GM12878 (cell line): ENCODE results near the gene DNAJA1. TPM values are rescaled to one million over a fixed set of nuclear protein-coding genes. Genes with fewer than 3 reads are reported as not detected.

Experiments
- ATAC-seq: fragments of 200-7000 bp; cut with Tn5 transposase; 3 replicates; pipeline ENCODE4 v1.9.1; 2020; ENCODE audit warnings: mild to moderate bottlenecking, moderate library complexity
- BruUV-seq: library from RNA; stranded (reverse); fragments of 400-500 nt; replicated peaks from 2 replicates; lab custom pipeline; 2021; lab: Mats Ljungman, UMichigan
- CTCF ChIA-PET: fragments of 300-600 bp; sonication (Branson Sonifier 250); formaldehyde crosslinking; extraction: SDS; loops from one replicate; lab custom pipeline; 2021; ENCODE audit warnings: inconsistent platforms; lab: Yijun Ruan, JAX
- POLR2A ChIA-PET: fragments of 350-600 bp; formaldehyde crosslinking; extraction: SDS; loops from one replicate; lab custom pipeline; 2021; ENCODE audit warnings: inconsistent platforms; lab: Charles Lee
- RAD21 ChIA-PET: fragments of 300-600 bp; sonication (Branson Sonifier 250); formaldehyde crosslinking; loops from one replicate; lab custom pipeline; 2023; ENCODE audit warnings: antibody characterized with exemption; ENCODE audit not compliant: unreplicated experiment; lab: Charles Lee
- SMC1A ChIA-PET: fragments of 300-600 bp; sonication (Branson Sonifier 250); formaldehyde crosslinking; loops from one replicate; lab custom pipeline; 2023; ENCODE audit not compliant: unreplicated experiment, uncharacterized antibody; lab: Charles Lee
- DNase-seq: peaks from one replicate; pipeline ENCODE4 v3.0.0-alpha.2; 2011; ENCODE audit warnings: low read depth, low spot score
- FAIRE-seq: peaks from 3 replicates; lab custom pipeline; 2011; peaks lifted over from hg19 to GRCh38; lab: Jason Lieb, UNC
- H2AFZ ChIP-seq: 2 replicates; pipeline ENCODE4 v1.6.0; 2011; ENCODE audit warnings: low read depth, low read length, control low read depth; ENCODE audit not compliant: control insufficient read depth
- H3K27ac ChIP-seq: 2 replicates; pipeline ENCODE4 v1.5.1; 2011; ENCODE audit warnings: control low read depth; ENCODE audit not compliant: control insufficient read depth, insufficient read depth
- H3K27me3 ChIP-seq, 2 experiments: replicated peaks in 1 of 2; 2 replicates each; pipeline versions ENCODE4 v1.6.0 to v1.6.1; 2011; ENCODE audit warnings: low read length in 1 of 2; ENCODE audit not compliant: control insufficient read depth in 2 of 2, insufficient read depth in 2 of 2
- H3K36me3 ChIP-seq, 2 experiments: 2 replicates each; pipeline ENCODE4 v1.5.1; 2011; ENCODE audit warnings: low read length in 1 of 2; ENCODE audit not compliant: control insufficient read depth in 2 of 2, insufficient read depth in 2 of 2
- H3K4me1 ChIP-seq: 2 replicates; pipeline ENCODE4 v1.6.1; 2011; ENCODE audit warnings: mild to moderate bottlenecking, low read length, moderate library complexity, mixed read lengths; ENCODE audit not compliant: control insufficient read depth, insufficient read depth
- H3K4me2 ChIP-seq: 2 replicates; pipeline ENCODE4 v1.6.0; 2011; ENCODE audit warnings: control low read depth; ENCODE audit not compliant: control insufficient read depth, insufficient read depth
- H3K4me3 ChIP-seq: fragments of 200-600 bp; sonication (generic); 2 replicates; pipeline ENCODE4 v1.5.1; 2016
- H3K79me2 ChIP-seq: 2 replicates; pipeline ENCODE4 v1.6.0; 2011; ENCODE audit warnings: low read length; ENCODE audit not compliant: control insufficient read depth, insufficient read depth
- H3K9ac ChIP-seq: 2 replicates; pipeline ENCODE4 v1.8.0; 2011; ENCODE audit warnings: low read length, control low read depth, mixed read lengths; ENCODE audit not compliant: control insufficient read depth, insufficient read depth
- H3K9me3 ChIP-seq: replicated peaks from 3 replicates; pipeline ENCODE4 v1.5.1; 2011; ENCODE audit warnings: mild to moderate bottlenecking, low read length; ENCODE audit not compliant: control insufficient read depth, insufficient read depth
- H4K20me1 ChIP-seq: 2 replicates; pipeline ENCODE4 v1.6.0; 2011; ENCODE audit not compliant: control insufficient read depth, insufficient read depth
- BCL11A ChIP-seq: IDR thresholded peaks from 2 replicates; pipeline ENCODE4 v1.6.1; 2011; ENCODE audit warnings: low read depth, low read length
- MXI1 ChIP-seq: fragments of 150-350 bp; IDR thresholded peaks from 2 replicates; pipeline ENCODE4 v1.6.1; 2011; ENCODE audit warnings: low read depth, mild to moderate bottlenecking, inconsistent platforms, low read length, improper control_type of control experiment
- PAX8 ChIP-seq: fragments of 450-650 bp; IDR thresholded peaks from 2 replicates; pipeline ENCODE4 v1.6.1; 2017; ENCODE audit warnings: mild to moderate bottlenecking, moderate library complexity
- REST ChIP-seq: IDR thresholded peaks from 2 replicates; pipeline ENCODE4 v1.6.1; 2012; ENCODE audit warnings: mild to moderate bottlenecking, low read depth, low read length
- WGBS: methylation state at CpG from one replicate; pipeline ENCODE4 v1.1.6; 2016; ENCODE audit warnings: low lambda C conversion rate; ENCODE audit not compliant: insufficient replicate concordance, insufficient coverage; ENCODE audit errors: missing lambda C conversion rate; 5-methylcytosine and 5-hydroxymethylcytosine counted together
- in situ Hi-C: fragments of 300-500 bp; cut with MboI; formaldehyde crosslinking; loops from 9 replicates; pipeline ENCODE4 v1.14.3; 2018; ENCODE audit warnings: mixed read lengths
- intact Hi-C: fragments of 100-400 bp; cut with micrococcal nuclease; formaldehyde crosslinking; loops from one replicate; pipeline ENCODE4 v1.14.2; 2022; ENCODE audit not compliant: unreplicated experiment
- polyA plus RNA-seq, 11 experiments: library from polyadenylated mRNA; depleted of rRNA in 4 of 11; unstranded in 6 of 11; stranded (reverse) in 5 of 11; fragments of >200 nt; fragmentation: Nextera tagmentation in 4 of 11; fragmentation: Illumina TruSeq in 1 of 11; extraction: Ambion mirVana in 4 of 11; extraction: Trizol in 1 of 11; gene quantifications; 1 replicate in 1 of 11; 2 replicates in 10 of 11; pipeline versions ENCODE4 v1.2.1 to v1.2.3, GENCODE V29; 2011 to 2016; ENCODE audit warnings: inconsistent platforms in 2 of 11, missing spikeins in 2 of 11, low read depth in 1 of 11
- total RNA-seq, 4 experiments: library from RNA; depleted of rRNA in 3 of 4; stranded (reverse); fragments of >200 nt in 3 of 4; fragmentation: Illumina TruSeq in 1 of 4; extraction: Trizol in 1 of 4; gene quantifications; 2 replicates each; pipeline versions ENCODE4 v1.2.1 to v1.2.3, GENCODE V29; 2013 to 2021
- TF ChIP-seq, protein P1 (sequence below): fragments of 450-650 bp; IDR thresholded peaks from 2 replicates; pipeline ENCODE4 v1.6.1; 2017; ENCODE audit warnings: low read depth, mild to moderate bottlenecking, moderate library complexity
- TF ChIP-seq, protein P2 (sequence below): fragments of 450-650 bp; IDR thresholded peaks from 2 replicates; pipeline ENCODE4 v1.6.1; 2017; ENCODE audit warnings: mild to moderate bottlenecking, moderate library complexity

DNAJA1 gene
- total and polyA plus RNA-seq, 10 of the 15 experiments (the other 5 are each of a cell fraction or from before 2014, with no cell fraction given), result 69.7 to 206 (median 146) TPM

- peaks cover 8 to 45% of the 10 kb centered on the region in 2 experiments for H3K36me3 ChIP-seq
- ChIA-PET POLR2A (interaction anchor here (0.6 kb wide), 1 partner anchor 442 kb away, joined by 3 read pairs; no protein-coding TSS in a partner anchor), RAD21 (no interaction called here), SMC1A (no interaction called here), CTCF (no interaction called here)
- H3K4me2 ChIP-seq, result peak overlapping the region; percentile 53
- no peak overlapping the region for H3K9ac ChIP-seq
- no peak overlapping the region for H3K27ac ChIP-seq
- ATAC-seq (no peak), FAIRE-seq (no peak), DNase-seq (no peak)
- no TSS peak for BruUV-seq
- TF ChIP-seq, protein P1, sequence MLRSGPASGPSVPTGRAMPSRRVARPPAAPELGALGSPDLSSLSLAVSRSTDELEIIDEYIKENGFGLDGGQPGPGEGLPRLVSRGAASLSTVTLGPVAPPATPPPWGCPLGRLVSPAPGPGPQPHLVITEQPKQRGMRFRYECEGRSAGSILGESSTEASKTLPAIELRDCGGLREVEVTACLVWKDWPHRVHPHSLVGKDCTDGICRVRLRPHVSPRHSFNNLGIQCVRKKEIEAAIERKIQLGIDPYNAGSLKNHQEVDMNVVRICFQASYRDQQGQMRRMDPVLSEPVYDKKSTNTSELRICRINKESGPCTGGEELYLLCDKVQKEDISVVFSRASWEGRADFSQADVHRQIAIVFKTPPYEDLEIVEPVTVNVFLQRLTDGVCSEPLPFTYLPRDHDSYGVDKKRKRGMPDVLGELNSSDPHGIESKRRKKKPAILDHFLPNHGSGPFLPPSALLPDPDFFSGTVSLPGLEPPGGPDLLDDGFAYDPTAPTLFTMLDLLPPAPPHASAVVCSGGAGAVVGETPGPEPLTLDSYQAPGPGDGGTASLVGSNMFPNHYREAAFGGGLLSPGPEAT, result no peak
- peak overlapping the region; percentile 9; the same call in 1 of the 2 replicates for H3K4me3 ChIP-seq
- in situ Hi-C loops (no loop called here), intact Hi-C loops (no loop called here)
- H3K9me3 ChIP-seq, result no peaks in the 10 kb centered on the region
- H2AFZ ChIP-seq, result no peak overlapping the region
- H3K79me2 ChIP-seq, result peaks cover 58% of the 10 kb centered on the region
- no peaks in the 10 kb centered on the region for H3K27me3 ChIP-seq
- H4K20me1 ChIP-seq, result no peaks in the 10 kb centered on the region; the same call in 1 of the 2 replicates
- no peaks in the 10 kb centered on the region for H3K4me1 ChIP-seq
- 44% methylated on average over 1 of the region's 1 CpG for WGBS
Observed at GRCh38 chr9:33032292-33032691, 7.2 kb downstream of the DNAJA1 start.

- FAIRE-seq (no peak), ATAC-seq (no peak), DNase-seq (no peak)
- Histone ChIP-seq H3K36me3 (peaks cover 8 to 47% of the 10 kb centered on the region in 2 experiments), H3K9ac (no peak overlapping the region), H2AFZ (no peak overlapping the region), H4K20me1 (no peaks in the 10 kb centered on the region; the same call in 1 of the 2 replicates), H3K79me2 (peaks cover 52% of the 10 kb centered on the region), H3K27me3 (no peaks in the 10 kb centered on the region), H3K4me3 (no peak overlapping the region), H3K27ac (no peak overlapping the region), H3K9me3 (no peaks in the 10 kb centered on the region), H3K4me1 (no peaks in the 10 kb centered on the region), H3K4me2 (peak overlapping the region; percentile 53)
- ChIA-PET POLR2A (no interaction called here), CTCF (no interaction called here), SMC1A (no interaction called here), RAD21 (no interaction called here)
- no TSS peak for BruUV-seq
- 97% methylated on average over 5 of the region's 5 CpGs for WGBS
- in situ Hi-C loops, result no loop called here
- intact Hi-C loops, result no loop called here
- TF ChIP-seq MXI1 (no peak), PAX8 (no peak), REST (no peak), BCL11A (no peak)
- TF ChIP-seq, protein P2, sequence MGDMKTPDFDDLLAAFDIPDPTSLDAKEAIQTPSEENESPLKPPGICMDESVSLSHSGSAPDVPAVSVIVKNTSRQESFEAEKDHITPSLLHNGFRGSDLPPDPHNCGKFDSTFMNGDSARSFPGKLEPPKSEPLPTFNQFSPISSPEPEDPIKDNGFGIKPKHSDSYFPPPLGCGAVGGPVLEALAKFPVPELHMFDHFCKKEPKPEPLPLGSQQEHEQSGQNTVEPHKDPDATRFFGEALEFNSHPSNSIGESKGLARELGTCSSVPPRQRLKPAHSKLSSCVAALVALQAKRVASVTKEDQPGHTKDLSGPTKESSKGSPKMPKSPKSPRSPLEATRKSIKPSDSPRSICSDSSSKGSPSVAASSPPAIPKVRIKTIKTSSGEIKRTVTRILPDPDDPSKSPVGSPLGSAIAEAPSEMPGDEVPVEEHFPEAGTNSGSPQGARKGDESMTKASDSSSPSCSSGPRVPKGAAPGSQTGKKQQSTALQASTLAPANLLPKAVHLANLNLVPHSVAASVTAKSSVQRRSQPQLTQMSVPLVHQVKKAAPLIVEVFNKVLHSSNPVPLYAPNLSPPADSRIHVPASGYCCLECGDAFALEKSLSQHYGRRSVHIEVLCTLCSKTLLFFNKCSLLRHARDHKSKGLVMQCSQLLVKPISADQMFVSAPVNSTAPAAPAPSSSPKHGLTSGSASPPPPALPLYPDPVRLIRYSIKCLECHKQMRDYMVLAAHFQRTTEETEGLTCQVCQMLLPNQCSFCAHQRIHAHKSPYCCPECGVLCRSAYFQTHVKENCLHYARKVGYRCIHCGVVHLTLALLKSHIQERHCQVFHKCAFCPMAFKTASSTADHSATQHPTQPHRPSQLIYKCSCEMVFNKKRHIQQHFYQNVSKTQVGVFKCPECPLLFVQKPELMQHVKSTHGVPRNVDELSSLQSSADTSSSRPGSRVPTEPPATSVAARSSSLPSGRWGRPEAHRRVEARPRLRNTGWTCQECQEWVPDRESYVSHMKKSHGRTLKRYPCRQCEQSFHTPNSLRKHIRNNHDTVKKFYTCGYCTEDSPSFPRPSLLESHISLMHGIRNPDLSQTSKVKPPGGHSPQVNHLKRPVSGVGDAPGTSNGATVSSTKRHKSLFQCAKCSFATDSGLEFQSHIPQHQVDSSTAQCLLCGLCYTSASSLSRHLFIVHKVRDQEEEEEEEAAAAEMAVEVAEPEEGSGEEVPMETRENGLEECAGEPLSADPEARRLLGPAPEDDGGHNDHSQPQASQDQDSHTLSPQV, result no peak
Observed at GRCh38 chr9:33032865-33033264, 7.8 kb downstream of the DNAJA1 start.
